Measurements from ENCODE around the gene IL1RN.

The IL1RN gene

GRCh38 chr2:113120861-113121260 is 6.5 kb upstream of the IL1RN start:
- H3K4me3 ChIP-seq (ENCODE audit: low read depth, low read length): no peak overlapping the region
- no peak for DNase-seq (ENCODE audit: low read depth)
- TF ChIP-seq CTCF (IDR thresholded peaks at IDR 0.05; ENCODE audit: low read depth, low read length, missing control alignments): no peak

GRCh38 chr2:113122364-113122763 is 5.0 kb upstream of the IL1RN start:
- TF ChIP-seq CTCF (IDR thresholded peaks at IDR 0.05; ENCODE audit: low read depth, low read length, missing control alignments): no peak
- no peak for DNase-seq (ENCODE audit: low read depth)

GRCh38 chr2:113123726-113124125 is 3.7 kb upstream of the IL1RN start:
- no peak for TF ChIP-seq CTCF (IDR thresholded peaks at IDR 0.05; ENCODE audit: low read depth, low read length, missing control alignments)
- no peak for DNase-seq (ENCODE audit: low read depth)
- no peak overlapping the region for H3K4me3 ChIP-seq (ENCODE audit: low read depth, low read length)

More at GRCh38 chr2:113122364-113122763, 5.0 kb upstream of the IL1RN start:
- H3K4me3 ChIP-seq (ENCODE audit: low read depth, low read length): no peak overlapping the region

- no peak for TF ChIP-seq CTCF (IDR thresholded peaks at IDR 0.05; ENCODE audit: low read depth, low read length, missing control alignments)
- no peak for DNase-seq (ENCODE audit: low read depth)
- H3K4me3 ChIP-seq (ENCODE audit: low read depth, low read length): no peak overlapping the region
Observed at GRCh38 chr2:113124181-113124961, 3.0 kb upstream of the IL1RN start.

GRCh38 chr2:113124984-113125855 is 2.2 kb upstream of the IL1RN start:
- DNase-seq (ENCODE audit: low read depth): no peak
- TF ChIP-seq CTCF (IDR thresholded peaks at IDR 0.05; ENCODE audit: low read depth, low read length, missing control alignments): no peak
- no peak overlapping the region for H3K4me3 ChIP-seq (ENCODE audit: low read depth, low read length)

- TF ChIP-seq CTCF (IDR thresholded peaks at IDR 0.05; ENCODE audit: low read depth, low read length, missing control alignments): no peak
- DNase-seq (ENCODE audit: low read depth): no peak
- H3K4me3 ChIP-seq (ENCODE audit: low read depth, low read length): no peak overlapping the region
Observed at GRCh38 chr2:113127646-113128570, 510 bp downstream of the IL1RN start.
